Stimulated activated CD8-positive, alpha-beta memory T cell treated with anti-CD3 and anti-CD28 coated beads, Interleukin-12 subunit alpha, Interleukin-12 subunit beta, amount 100 ng/mL, for 4 hours (primary cell): Measurements from ENCODE around the gene SPTAN1.

Experiments
- DNase-seq: peaks from one replicate; pipeline ENCODE4 v3.0.0-alpha.2; 2020; ENCODE audit warnings: low read depth

SPTAN1 gene

GRCh38 chr9:128600099-128600498, 47.7 kb downstream of the SPTAN1 start:
- no peak for DNase-seq

- no peak for DNase-seq
These were observed 51.3 kb downstream of the SPTAN1 start for GRCh38 chr9:128603697-128604096.

GRCh38 chr9:128607642-128608350, 55.4 kb downstream of the SPTAN1 start:
- no peak for DNase-seq

- DNase-seq = no peak
These were observed 58.5 kb downstream of the SPTAN1 start for GRCh38 chr9:128610897-128611296.

GRCh38 chr9:128611600-128612394, 59.4 kb downstream of the SPTAN1 start:
- DNase-seq = no peak

GRCh38 chr9:128614728-128615127, 62.3 kb downstream of the SPTAN1 start:
- no peak for DNase-seq

- DNase-seq = no peak
These were observed 63.2 kb downstream of the SPTAN1 start for GRCh38 chr9:128615571-128615970.

- no peak for DNase-seq
These were observed 65.6 kb downstream of the SPTAN1 start for GRCh38 chr9:128617943-128618342.

GRCh38 chr9:128619127-128619526, 66.7 kb downstream of the SPTAN1 start:
- DNase-seq = no peak

GRCh38 chr9:128619779-128620178, 67.4 kb downstream of the SPTAN1 start:
- DNase-seq = no peak

GRCh38 chr9:128621730-128622455, 69.5 kb downstream of the SPTAN1 start:
- DNase-seq = no peak

- DNase-seq = no peak
These were observed 72.2 kb downstream of the SPTAN1 start for GRCh38 chr9:128624566-128624965.

GRCh38 chr9:128625391-128626146, 73.2 kb downstream of the SPTAN1 start:
- no peak for DNase-seq

- DNase-seq = no peak
These were observed 73.8 kb downstream of the SPTAN1 start for GRCh38 chr9:128626181-128626580.

GRCh38 chr9:128627127-128627715, 74.8 kb downstream of the SPTAN1 start:
- no peak for DNase-seq

- DNase-seq = no peak
These were observed 75.5 kb downstream of the SPTAN1 start for GRCh38 chr9:128627906-128628305.

- no peak for DNase-seq
These were observed 76.2 kb downstream of the SPTAN1 start for GRCh38 chr9:128628471-128629048.

GRCh38 chr9:128629136-128629535, 76.7 kb downstream of the SPTAN1 start:
- no peak for DNase-seq

- DNase-seq = no peak
These were observed 77.6 kb downstream of the SPTAN1 start for GRCh38 chr9:128629852-128630545.

- DNase-seq = no peak
These were observed 79.2 kb downstream of the SPTAN1 start for GRCh38 chr9:128631636-128632035.

- DNase-seq = no peak
These were observed 79.7 kb downstream of the SPTAN1 start for GRCh38 chr9:128632066-128632465.
